ENCODE measurements around the gene EMX2.

Gene EMX2

DNA sequence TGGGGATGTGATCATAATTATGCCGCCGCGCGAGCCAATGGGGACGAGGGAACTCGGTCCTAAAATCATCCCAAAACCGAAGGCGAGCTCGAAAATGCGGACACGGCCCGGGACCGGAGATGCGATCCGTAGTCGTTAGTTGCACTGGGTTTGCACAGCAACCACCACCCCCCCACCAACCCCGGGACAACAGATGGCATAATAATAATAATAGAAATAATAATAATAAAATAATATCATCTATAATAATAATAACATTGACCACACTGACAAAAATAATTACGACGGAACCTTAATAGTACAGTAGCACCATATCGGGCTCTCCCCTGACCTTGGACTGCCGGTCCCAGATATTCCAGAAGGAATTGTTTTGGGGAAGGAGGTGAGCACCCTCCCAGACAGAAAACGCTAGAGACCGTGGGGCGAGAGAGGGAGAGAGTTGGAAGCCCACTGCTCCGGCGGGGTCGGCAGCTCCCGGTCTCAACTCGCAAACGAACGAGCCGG, 1.1 kb upstream of the EMX2 start:
- DNase-seq: no peak
- in situ Hi-C loops (cut with HindIII; ENCODE audit: low pct_ligation_motif_present, low pct_unique_long_range_greater_than_20kb, low sequenced_read_pairs): no loop called here

DNA sequence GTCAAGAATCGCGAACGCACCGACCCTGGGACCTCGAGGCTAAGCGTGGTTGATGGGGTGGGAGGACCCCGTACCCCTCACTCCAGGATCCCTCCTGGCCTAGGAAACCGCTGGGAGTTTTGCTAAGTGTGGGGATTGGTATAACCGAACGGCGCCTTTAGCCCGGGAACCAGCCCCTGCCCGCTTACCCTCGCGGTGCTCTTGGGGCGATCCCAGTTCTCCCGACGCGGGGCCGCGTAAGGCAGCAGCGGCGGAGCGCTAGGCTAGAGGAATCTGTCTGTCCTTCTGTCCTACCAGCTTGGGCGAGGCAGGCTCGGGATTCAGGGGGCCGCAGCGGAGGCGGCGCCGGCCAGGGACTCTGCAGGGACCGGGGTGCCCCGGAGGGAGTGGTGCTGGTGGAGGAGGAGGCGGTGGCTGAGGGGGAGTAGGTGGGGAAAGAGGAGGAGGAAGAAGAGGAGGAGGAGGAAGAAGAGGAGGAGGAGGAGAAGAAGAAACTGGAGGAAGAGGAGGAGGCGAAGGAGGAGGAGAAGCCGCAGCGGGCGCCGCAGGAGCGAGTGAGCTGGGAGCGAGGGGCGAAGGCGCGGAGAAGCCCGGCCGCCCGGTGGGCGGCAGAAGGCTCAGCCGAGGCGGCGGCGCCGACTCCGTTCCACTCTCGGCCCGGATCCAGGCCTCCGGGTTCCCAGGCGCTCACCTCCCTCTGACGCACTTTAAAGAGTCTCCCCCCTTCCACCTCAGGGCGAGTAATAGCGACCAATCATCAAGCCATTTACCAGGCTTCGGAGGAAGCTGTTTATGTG, 439 bp upstream of the EMX2 start:
- DNase-seq: peak; percentile 46
- in situ Hi-C loops (cut with HindIII; ENCODE audit: low pct_ligation_motif_present, low pct_unique_long_range_greater_than_20kb, low sequenced_read_pairs): no loop called here

DNA sequence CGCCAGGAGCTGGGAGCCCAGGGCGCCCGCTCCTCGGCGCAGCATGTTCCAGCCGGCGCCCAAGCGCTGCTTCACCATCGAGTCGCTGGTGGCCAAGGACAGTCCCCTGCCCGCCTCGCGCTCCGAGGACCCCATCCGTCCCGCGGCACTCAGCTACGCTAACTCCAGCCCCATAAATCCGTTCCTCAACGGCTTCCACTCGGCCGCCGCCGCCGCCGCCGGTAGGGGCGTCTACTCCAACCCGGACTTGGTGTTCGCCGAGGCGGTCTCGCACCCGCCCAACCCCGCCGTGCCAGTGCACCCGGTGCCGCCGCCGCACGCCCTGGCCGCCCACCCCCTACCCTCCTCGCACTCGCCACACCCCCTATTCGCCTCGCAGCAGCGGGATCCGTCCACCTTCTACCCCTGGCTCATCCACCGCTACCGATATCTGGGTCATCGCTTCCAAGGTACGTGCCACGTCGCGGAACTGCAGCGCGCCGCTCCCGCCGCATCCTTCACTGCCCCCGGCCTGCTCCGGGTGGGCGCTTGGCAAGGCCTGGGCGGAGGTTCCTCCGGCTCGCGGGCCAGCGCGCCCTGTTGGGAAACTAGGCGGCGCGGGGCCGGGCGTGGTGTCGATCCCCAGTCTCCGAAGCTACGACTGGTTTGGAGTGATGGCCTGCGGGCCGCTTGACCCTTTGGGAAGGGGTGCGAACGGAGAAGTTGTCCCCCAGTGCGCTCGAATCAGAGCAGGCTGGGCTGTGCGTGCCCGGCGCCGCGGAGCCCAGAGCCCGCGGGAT, 868 bp downstream of the EMX2 start:
- peak; percentile 41 for DNase-seq
- in situ Hi-C loops (cut with HindIII; ENCODE audit: low pct_ligation_motif_present, low pct_unique_long_range_greater_than_20kb, low sequenced_read_pairs): no loop called here

DNA sequence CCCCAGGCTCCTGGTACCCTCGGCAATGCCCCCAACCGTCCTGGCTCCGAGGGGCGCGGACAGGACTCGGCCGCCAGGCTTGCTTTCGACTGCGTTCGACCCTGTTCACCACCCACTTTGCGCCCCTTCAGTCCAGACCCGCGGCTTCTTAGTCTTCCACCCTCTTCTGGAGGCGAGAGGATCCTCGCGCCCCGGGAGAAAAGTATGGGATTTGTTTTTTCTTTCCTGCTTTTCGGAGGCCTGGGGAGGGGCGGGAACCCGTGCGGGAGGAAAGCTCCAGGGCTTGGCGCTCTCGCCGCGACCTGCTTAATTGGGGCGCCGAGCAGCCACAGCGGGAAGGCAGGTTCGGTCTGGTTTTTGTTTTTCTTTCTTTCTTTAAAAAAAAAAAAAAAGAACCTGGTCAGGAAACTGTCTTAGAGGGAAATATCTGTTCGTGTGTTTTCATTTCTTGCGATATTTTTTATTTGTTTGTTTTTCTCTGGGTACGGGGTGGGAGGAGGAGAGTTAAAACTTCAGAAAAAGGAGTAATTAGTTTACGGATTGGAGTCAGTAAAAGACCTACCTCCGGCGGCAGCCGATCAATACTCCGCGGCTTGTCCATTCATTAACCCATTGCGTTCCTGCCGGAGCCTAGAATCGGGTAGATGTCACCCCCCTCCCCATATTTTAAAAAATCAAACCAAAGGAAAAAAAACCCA, 1.6 kb downstream of the EMX2 start:
- no peak for DNase-seq
- in situ Hi-C loops (cut with HindIII; ENCODE audit: low pct_ligation_motif_present, low pct_unique_long_range_greater_than_20kb, low sequenced_read_pairs): no loop called here

DNA sequence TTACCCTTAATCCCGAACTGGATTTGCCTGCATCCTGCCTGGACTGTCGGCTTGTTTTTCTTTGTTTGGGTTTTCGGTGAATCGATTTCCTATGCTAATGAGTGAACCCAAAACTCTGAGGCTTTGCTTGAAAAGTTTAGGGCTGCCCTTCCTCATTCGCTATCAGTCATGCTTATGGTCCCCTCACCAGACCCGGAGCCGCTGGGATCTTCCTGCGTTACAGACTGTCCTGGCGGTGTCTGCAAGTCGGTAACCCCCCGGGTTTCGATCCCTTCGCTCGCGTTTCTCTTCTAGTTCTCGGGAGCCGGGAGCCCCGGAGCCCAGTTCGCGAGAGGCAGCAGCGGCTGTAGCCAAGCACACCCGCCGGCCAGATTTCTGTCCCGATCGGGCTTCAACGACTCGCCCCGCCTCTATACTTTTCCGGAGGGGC, 2.2 kb downstream of the EMX2 start:
- in situ Hi-C loops (cut with HindIII; ENCODE audit: low pct_ligation_motif_present, low pct_unique_long_range_greater_than_20kb, low sequenced_read_pairs): no loop called here
- DNase-seq: no peak

DNA sequence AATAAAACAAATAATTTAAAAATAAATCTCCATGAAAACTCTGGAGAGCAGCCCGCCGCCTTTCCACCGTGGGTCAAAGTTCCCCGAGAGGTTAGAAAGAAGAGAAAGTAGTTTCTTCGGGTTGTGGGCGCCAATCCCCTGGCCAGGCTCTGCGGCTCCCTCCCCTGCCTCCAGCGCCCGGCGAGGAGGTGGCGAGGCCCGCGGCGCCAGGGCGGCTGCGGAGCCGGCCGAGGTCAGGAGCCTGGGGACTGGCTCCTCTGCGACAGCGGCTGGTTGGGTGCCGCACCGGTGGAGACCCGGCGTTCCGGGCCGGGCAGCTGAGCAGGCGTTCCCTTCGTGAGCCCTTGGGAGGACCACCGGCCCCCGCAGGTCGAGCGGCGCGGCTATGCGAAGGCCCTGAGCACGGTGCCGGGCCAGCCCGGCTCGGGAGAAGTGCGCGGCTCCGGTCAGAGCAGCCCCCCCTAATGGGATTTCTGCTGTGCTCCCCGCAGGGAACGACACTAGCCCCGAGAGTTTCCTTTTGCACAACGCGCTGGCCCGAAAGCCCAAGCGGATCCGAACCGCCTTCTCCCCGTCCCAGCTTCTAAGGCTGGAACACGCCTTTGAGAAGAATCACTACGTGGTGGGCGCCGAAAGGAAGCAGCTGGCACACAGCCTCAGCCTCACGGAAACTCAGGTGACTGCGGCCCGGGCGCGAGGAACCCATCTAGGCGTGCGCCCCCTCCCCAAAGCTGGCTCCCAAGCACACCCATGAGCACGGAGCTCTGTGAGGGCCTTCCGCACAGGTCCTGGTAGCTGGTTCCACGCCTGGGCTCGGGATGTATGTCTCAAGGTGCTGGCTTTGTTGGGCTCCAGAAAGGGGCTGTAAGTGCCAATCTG, 2.8 kb downstream of the EMX2 start:
- DNase-seq: no peak
- in situ Hi-C loops (cut with HindIII; ENCODE audit: low pct_ligation_motif_present, low pct_unique_long_range_greater_than_20kb, low sequenced_read_pairs): no loop called here

DNA sequence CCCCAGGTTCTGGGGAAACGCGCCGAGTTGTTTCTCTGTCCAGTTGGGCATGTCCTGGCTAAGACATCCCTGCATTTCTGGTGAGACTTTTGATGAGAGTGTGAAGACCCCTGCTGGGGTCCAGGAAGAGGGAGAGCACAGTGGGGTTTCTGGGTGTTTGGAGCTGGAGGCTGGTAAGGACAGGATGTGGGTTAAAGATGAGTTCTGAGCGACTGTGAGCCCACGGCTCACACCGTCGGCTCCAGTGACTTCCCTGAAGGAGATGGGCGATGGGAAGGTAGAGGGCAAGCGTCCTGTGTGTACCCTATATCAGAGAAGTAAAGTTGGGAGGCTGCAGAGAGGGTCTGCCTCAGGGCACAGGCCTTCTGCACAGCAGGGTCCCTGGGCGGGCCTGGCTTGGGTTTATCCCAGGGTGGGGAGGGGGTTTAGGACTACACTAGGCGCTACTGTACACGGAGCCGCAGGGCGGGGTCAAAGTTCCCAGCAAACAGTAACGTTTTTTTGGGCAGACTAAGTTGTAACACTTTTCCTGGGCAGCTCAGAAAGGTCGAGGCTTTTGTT, 3.6 kb downstream of the EMX2 start:
- DNase-seq: no peak
- in situ Hi-C loops (cut with HindIII; ENCODE audit: low pct_ligation_motif_present, low pct_unique_long_range_greater_than_20kb, low sequenced_read_pairs): no loop called here

DNA sequence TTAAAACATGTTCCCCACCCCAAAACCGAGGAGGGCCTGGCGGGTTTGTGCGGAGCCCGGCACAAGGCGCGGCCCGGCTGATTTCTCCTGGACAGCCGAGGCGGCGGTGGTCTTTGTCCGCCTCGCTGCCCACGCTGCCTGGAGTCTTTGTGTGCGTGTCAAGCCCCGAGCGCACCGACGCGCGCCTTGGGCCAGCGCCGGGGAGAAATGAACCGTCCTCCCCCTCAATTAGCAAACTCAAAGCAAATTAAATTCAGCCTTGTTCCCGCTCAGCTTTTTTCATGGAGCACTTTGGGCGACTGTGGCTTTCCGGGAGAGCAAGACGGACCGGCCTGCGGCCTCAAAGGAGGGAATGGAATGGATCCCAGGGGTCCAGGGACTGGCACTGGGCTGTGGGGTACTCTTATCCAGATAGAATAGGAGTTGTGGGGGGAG, 4.1 kb downstream of the EMX2 start:
- in situ Hi-C loops (cut with HindIII; ENCODE audit: low pct_ligation_motif_present, low pct_unique_long_range_greater_than_20kb, low sequenced_read_pairs): no loop called here
- no peak for DNase-seq

DNA sequence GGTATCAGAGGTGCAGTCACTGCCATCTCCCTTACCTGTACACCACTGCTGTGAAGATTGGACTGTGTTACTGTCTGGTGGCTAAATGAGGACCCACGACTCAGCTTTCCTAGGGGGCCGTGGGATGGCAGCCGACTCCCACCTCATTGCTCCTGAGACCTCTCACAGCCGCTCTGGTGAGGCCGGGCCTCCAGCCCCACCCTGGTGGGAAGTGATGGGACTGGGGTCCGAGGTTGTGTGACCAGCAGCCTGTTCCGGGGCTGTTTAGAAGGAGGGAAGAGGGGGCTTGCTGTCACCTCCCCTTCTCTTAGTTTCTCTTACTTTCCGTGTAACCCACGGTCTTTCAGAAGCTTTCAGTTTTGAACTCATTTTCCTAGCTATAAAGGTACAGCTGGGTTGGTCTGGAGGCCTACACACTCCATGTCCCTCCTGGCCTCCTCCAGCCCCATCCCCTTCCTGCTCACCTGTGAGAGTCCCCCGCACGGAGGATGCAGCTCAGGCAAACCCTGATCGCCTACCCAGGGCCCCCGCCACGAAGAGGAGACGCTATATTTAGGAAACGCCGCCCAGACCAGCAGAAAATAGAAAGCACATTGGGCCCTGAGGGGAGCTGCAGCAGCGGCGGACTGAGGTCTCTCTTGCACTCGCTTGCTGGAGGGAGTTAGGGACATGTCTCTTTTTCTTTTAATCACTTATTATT, 4.6 kb downstream of the EMX2 start:
- in situ Hi-C loops (cut with HindIII; ENCODE audit: low pct_ligation_motif_present, low pct_unique_long_range_greater_than_20kb, low sequenced_read_pairs): no loop called here
- no peak for DNase-seq

DNA sequence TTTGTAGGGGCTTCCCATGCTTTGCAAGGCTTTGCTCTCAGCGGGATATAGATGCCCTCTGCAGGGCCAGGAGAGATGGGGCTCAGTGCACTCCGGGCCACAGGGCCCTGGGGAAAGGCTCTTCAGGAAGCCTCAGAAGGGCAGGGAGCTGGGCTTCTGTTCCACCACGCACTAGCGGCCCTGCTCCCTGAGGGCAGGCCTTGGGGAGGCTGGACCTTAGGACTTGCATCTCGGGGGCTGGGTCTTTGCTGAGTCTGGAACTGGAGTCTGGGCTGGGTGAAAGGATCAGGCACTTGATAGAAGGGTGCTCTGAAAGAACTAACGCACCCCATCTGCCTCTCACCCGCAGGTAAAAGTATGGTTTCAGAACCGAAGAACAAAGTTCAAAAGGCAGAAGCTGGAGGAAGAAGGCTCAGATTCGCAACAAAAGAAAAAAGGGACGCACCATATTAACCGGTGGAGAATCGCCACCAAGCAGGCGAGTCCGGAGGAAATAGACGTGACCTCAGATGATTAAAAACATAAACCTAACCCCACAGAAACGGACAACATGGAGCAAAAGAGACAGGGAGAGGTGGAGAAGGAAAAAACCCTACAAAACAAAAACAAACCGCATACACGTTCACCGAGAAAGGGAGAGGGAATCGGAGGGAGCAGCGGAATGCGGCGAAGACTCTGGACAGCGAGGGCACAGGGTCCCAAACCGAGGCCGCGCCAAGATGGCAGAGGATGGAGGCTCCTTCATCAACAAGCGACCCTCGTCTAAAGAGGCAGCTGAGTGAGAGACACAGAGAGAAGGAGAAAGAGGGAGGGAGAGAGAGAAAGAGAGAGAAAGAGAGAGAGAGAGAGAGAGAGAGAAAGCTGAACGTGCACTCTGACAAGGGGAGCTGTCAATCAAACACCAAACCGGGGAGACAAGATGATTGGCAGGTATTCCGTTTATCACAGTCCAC, 5.4 kb downstream of the EMX2 start:
- in situ Hi-C loops (cut with HindIII; ENCODE audit: low pct_ligation_motif_present, low pct_unique_long_range_greater_than_20kb, low sequenced_read_pairs): no loop called here
- DNase-seq: no peak

DNA sequence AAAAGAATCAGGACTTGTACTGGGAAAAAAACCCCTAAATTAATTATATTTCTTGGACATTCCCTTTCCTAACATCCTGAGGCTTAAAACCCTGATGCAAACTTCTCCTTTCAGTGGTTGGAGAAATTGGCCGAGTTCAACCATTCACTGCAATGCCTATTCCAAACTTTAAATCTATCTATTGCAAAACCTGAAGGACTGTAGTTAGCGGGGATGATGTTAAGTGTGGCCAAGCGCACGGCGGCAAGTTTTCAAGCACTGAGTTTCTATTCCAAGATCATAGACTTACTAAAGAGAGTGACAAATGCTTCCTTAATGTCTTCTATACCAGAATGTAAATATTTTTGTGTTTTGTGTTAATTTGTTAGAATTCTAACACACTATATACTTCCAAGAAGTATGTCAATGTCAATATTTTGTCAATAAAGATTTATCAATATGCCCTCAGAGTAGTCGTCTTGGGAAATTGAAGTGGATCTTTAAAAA, 6.6 kb downstream of the EMX2 start:
- in situ Hi-C loops (cut with HindIII; ENCODE audit: low pct_ligation_motif_present, low pct_unique_long_range_greater_than_20kb, low sequenced_read_pairs): no loop called here
- DNase-seq: no peak

DNA sequence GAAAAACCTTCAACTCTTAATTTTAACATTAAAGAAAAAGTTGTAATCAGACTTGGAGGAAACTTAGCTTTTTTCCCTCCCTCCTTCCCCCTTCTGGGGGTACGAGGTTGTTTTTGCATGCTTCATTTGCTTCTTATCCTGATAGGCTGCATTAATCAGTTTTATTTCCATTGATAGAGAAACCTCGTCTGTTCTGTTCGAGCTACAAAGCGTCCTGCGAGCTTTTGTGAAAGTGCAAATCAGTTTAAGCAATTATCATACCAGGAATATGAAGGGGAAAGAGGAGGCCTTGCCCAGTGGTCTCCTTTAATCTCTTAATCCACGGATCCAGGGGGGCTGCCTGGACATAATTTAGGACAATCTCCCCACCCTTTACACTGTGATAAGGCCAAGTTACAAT, 7.5 kb downstream of the EMX2 start:
- in situ Hi-C loops (cut with HindIII; ENCODE audit: low pct_ligation_motif_present, low pct_unique_long_range_greater_than_20kb, low sequenced_read_pairs): no loop called here
- DNase-seq: no peak

DNA sequence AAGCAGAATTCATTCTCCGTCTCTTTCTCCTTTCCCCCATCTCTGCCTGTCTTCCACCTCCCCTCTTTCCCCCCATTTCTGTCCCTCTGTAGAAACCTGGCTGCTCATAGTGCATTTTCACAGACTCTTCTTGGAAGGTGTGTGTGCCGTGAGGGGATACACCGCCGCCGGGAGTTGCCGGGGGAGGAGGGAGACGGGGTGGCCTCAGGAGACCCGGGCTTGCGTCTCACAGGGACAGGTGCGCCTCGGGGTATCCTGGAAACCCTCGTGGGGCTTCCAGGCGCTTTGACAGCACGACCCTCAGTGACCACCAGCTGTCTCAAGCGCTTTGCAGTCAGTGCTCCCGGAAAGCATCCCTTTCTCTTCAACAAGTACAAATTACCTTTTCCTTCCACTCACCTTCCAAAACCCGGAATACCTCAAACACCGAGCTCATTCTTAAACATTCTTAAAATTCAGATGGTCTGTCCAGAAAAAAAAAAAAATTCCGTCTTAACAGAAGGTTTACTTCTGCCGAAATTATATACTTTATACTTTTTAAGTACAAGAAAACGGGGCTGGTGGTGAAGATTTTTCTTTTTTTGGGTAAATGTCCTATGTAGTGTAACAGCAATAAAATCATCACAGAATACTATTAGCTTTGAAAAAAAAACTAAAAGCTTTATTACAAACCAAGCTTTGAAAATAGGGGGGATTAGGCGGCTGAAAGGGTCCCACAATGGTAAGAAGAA, 8.2 kb downstream of the EMX2 start:
- no peak for DNase-seq
- in situ Hi-C loops (cut with HindIII; ENCODE audit: low pct_ligation_motif_present, low pct_unique_long_range_greater_than_20kb, low sequenced_read_pairs): no loop called here

DNA sequence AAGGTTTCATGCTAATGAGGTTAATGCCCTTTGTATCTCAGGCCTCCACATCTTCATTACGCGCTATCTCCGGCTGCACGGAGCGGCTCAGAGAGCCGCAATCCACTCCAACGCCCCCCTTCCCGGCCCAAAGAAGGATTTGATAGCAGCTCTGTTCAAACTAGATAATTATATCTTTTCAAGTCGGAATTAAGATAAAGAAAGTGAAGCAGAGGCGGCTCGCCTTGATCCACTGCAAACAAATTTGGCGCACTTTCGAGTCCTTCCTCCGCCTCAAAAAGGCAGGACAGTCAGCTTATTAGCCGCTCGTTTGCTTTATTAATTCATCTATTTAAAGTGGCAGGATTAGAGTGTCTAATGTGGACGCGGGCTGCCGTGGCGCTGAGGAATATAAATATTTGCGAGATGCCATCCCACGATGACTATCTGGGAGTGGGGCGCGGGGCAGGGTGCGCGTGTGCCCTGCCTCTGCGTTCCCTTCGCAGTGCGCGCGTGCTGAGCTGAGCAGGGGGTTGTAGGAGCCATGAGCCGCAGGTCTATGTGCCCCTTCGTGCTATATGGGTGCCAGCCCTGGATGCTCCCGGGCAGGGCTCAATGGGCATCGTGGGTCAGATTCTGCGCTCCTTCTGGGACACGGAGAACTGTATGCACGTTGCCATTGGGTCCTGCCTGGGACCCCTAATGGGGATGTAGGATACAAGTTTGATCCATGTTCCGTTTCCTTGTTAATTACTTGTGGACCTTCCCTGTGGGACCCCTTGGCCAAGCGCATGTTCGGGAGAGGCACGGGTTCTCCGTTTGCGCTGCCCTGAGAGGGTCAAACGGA, 9.0 kb downstream of the EMX2 start:
- in situ Hi-C loops (cut with HindIII; ENCODE audit: low pct_ligation_motif_present, low pct_unique_long_range_greater_than_20kb, low sequenced_read_pairs): no loop called here

DNA sequence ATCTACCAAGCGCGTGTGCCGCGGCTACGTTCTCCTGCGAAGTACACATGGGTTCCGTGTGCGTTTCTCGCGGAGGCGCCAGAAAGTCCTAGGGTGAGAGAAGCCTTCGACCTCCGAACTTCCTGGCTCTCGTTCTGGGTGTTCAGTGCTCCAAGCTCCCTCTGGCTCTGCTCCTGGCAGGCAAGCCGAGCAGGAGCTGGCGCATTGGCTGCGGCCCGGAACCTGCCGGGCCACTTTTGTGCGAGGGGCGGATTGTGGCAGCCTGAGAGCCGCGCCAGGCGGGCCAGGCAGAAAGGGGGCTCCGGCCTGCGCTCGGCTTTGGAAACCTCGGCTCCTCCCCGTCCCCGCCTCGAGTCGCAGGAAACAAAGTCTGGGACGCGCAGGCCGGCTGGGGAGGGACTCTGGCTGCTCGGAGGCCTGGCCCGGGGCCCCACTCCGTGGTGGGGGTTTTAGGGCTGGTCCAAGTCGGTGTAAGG, 9.6 kb downstream of the EMX2 start:
- DNase-seq: no peak
- in situ Hi-C loops (cut with HindIII; ENCODE audit: low pct_ligation_motif_present, low pct_unique_long_range_greater_than_20kb, low sequenced_read_pairs): no loop called here

More for the DNA sequence above, 9.0 kb downstream of the EMX2 start:
- no peak for DNase-seq
